OCI-LY1 (cell line): ENCODE results near the gene XIRP2.

Experiments
- EZH2 ChIP-seq: fragments of 200-600 bp; sonication (generic), shearing (Covaris generic); IDR thresholded peaks from 2 replicates; pipeline ENCODE4 v1.8.0; 2017; ENCODE audit warnings: borderline replicate concordance, mixed run types, mild to moderate bottlenecking, antibody characterized with exemption, low read length, moderate library complexity, mixed read lengths
- TF ChIP-seq, protein P1 (sequence below): fragments of 200-600 bp; sonication (generic), shearing (Covaris generic); IDR thresholded peaks from 2 replicates; pipeline ENCODE4 v1.5.1; 2017; ENCODE audit warnings: mild to moderate bottlenecking, antibody characterized with exemption, low read length, moderate library complexity, mixed read lengths

DNA sequence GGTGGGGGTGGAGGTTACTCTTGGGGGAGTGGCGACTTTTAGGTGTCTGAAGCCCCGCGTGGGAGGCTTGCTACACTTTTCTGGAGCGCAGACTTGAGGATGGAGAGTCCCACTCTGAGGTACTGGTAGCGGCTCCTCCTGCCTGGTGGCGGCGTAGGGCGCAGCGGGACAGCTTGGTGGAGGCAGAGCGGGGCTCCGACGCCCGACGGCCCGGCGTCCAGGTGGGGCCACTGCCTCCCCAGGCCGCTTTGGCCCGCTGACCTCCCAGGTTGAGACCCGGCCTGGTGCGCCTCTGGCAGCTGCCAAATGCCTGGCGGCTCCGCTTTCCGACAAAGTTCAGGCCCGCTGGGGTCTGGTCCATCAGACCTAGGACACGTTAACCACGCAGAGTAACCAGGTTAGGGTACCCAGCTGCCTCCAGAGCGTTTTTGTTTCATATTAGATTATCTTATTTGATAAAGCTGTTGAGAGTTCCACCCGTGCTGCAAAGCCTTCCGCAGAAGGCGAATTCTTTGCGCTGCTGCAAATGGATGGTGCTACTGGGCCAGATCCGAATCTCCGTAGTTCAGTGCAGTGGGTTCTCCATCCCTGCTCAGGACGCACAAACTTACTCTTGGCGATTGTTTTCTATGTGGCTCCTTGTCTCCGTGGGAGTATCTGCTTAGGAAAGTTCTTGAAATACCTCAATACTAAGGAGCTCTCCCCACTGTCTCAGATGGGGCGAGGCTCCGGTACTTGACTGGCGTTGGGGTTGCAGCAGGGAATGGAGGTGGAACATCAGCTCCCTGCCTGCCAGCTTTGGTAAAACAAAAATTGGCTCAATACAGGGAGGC is 405.9 kb downstream of the XIRP2 start:
- TF ChIP-seq EZH2 = no peak
- TF ChIP-seq, protein P1, sequence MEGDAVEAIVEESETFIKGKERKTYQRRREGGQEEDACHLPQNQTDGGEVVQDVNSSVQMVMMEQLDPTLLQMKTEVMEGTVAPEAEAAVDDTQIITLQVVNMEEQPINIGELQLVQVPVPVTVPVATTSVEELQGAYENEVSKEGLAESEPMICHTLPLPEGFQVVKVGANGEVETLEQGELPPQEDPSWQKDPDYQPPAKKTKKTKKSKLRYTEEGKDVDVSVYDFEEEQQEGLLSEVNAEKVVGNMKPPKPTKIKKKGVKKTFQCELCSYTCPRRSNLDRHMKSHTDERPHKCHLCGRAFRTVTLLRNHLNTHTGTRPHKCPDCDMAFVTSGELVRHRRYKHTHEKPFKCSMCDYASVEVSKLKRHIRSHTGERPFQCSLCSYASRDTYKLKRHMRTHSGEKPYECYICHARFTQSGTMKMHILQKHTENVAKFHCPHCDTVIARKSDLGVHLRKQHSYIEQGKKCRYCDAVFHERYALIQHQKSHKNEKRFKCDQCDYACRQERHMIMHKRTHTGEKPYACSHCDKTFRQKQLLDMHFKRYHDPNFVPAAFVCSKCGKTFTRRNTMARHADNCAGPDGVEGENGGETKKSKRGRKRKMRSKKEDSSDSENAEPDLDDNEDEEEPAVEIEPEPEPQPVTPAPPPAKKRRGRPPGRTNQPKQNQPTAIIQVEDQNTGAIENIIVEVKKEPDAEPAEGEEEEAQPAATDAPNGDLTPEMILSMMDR = no peak
